Breast epithelium (tissue), 4 donors: ENCODE measurements around the gene ASS1. TPM values are rescaled to one million over a fixed set of nuclear protein-coding genes. Genes with fewer than 3 reads are reported as not detected.
A peak's percentile ranks its signal among the peaks of the same experiment; 100 is the strongest.

Experiments used
- DNase-seq, 2 donors: peaks; one replicate each; pipeline ENCODE4 v3.0.0-alpha.2; 2019; ENCODE audit warnings: low spot score in 2 of 2
- H3K27ac ChIP-seq, 2 donors: fragments of 200-600 bp; sonication (generic) in 1 of 2; one replicate each; pipeline ENCODE4 v1.5.1; 2016 to 2019; ENCODE audit warnings: mild to moderate bottlenecking in 1 of 2
- H3K27me3 ChIP-seq, 2 donors: fragments of 200-600 bp; sonication (generic) in 1 of 2; one replicate each; pipeline versions ENCODE4 v1.5.1 to v1.6.0; 2017 to 2019; ENCODE audit warnings: control low read depth in 1 of 2, mild to moderate bottlenecking in 1 of 2
- H3K36me3 ChIP-seq: fragments of 200-600 bp; one replicate; pipeline ENCODE4 v1.5.1; 2019
- H3K4me1 ChIP-seq, 2 donors: fragments of 200-600 bp; sonication (generic); one replicate each; pipeline ENCODE4 v1.5.1; 2016 to 2019; ENCODE audit warnings: control low read depth in 1 of 2
- H3K4me3 ChIP-seq, 3 donors: fragments of 200-600 bp; sonication (generic); 1 replicate in 2 of 3; 2 replicates in 1 of 3; pipeline ENCODE4 v1.5.1; 2016 to 2019; ENCODE audit warnings: mild to moderate bottlenecking in 3 of 3, moderate library complexity in 2 of 3
- H3K9me3 ChIP-seq, 2 donors: fragments of 200-600 bp; sonication (generic) in 1 of 2; one replicate each; pipeline ENCODE4 v1.5.1; 2016 to 2019; ENCODE audit warnings: control low read depth in 1 of 2
- CTCF ChIP-seq, 3 donors: fragments of 450-650 bp; IDR thresholded peaks; one replicate each; pipeline ENCODE4 v1.5.1; 2016 to 2017; ENCODE audit warnings: antibody characterized with exemption in 3 of 3, mild to moderate bottlenecking in 3 of 3, moderate library complexity in 3 of 3
- POLR2A ChIP-seq: fragments of 450-650 bp; IDR thresholded peaks from one replicate; pipeline ENCODE4 v1.6.1; 2016; ENCODE audit warnings: antibody characterized with exemption, mild to moderate bottlenecking, moderate library complexity
- POLR2AphosphoS5 ChIP-seq, 3 donors: sonication (generic); formaldehyde crosslinking; IDR thresholded peaks; one replicate each; pipeline ENCODE4 v1.6.1; 2017; ENCODE audit warnings: antibody characterized with exemption in 3 of 3
- intact Hi-C: fragments of 100-400 bp; cut with DNase I; formaldehyde crosslinking; loops from one replicate; pipeline ENCODE4 v1.15.1; 2023; ENCODE audit warnings: low total_unique reads
- total RNA-seq, 3 donors: library from RNA; depleted of rRNA; stranded (reverse); fragments of >200 nt; gene quantifications; one replicate each; pipeline ENCODE4 v1.1.0, GENCODE V29; 2016

ASS1 gene
- total RNA-seq, 3 donors from 2014 or later = 167 to 514 (median 190) TPM

- H3K9me3 ChIP-seq = peaks cover 16 to 17% of the 10 kb centered on the region in 2 donors
- no peaks in the 10 kb centered on the region for H3K36me3 ChIP-seq
- peaks cover 0 to 20% of the 10 kb centered on the region in 2 donors for H3K27me3 ChIP-seq
- TF ChIP-seq POLR2A (no peak), POLR2AphosphoS5 (IDR thresholded peaks at IDR 0.05) (no peak), CTCF (IDR thresholded peaks at IDR 0.05) (no peak)
- DNase-seq = no peak
- intact Hi-C loops = no loop called here
- H3K4me1 ChIP-seq = peaks cover 0 to 9% of the 10 kb centered on the region in 2 donors
- no peak overlapping the region for H3K27ac ChIP-seq
- H3K4me3 ChIP-seq = no peak overlapping the region
These were observed 7.6 kb upstream of the ASS1 start for GRCh38 chr9:130437011-130437789.

- H3K4me3 ChIP-seq = no peak overlapping the region
- intact Hi-C loops = no loop called here
- no peak overlapping the region for H3K27ac ChIP-seq
- no peaks in the 10 kb centered on the region for H3K36me3 ChIP-seq
- peaks cover 0 to 1% of the 10 kb centered on the region in 2 donors for H3K4me1 ChIP-seq
- H3K27me3 ChIP-seq = peaks cover 0 to 7% of the 10 kb centered on the region in 2 donors
- no peak for TF ChIP-seq POLR2A
- TF ChIP-seq POLR2AphosphoS5 (IDR thresholded peaks at IDR 0.05) = no peak
- no peak for TF ChIP-seq CTCF (IDR thresholded peaks at IDR 0.05)
- DNase-seq = no peak
- peaks cover 16 to 17% of the 10 kb centered on the region in 2 donors for H3K9me3 ChIP-seq
These were observed 6.3 kb upstream of the ASS1 start for GRCh38 chr9:130438382-130438981.

- intact Hi-C loops = no loop called here
- no peaks in the 10 kb centered on the region for H3K36me3 ChIP-seq
- peaks cover 16 to 17% of the 10 kb centered on the region in 2 donors for H3K9me3 ChIP-seq
- no peak overlapping the region for H3K27ac ChIP-seq
- TF ChIP-seq CTCF (IDR thresholded peaks at IDR 0.05) = no peak
- no peak for DNase-seq
- H3K4me1 ChIP-seq = peaks cover 6 to 8% of the 10 kb centered on the region in 2 donors
- no peaks in the 10 kb centered on the region for H3K27me3 ChIP-seq
- no peak overlapping the region for H3K4me3 ChIP-seq
These were observed 3.7 kb upstream of the ASS1 start for GRCh38 chr9:130441031-130441430.

GRCh38 chr9:130442746-130443455 is 1.9 kb upstream of the ASS1 start:
- no peak for TF ChIP-seq CTCF (IDR thresholded peaks at IDR 0.05)
- no peak for TF ChIP-seq POLR2AphosphoS5 (IDR thresholded peaks at IDR 0.05)
- TF ChIP-seq POLR2A = no peak
- Histone ChIP-seq H3K27me3 (no peaks in the 10 kb centered on the region), H3K36me3 (no peaks in the 10 kb centered on the region), H3K4me3 (no peak overlapping the region), H3K9me3 (peaks cover 16 to 17% of the 10 kb centered on the region in 2 donors), H3K27ac (no peak overlapping the region), H3K4me1 (peaks cover 17 to 20% of the 10 kb centered on the region in 2 donors)
- intact Hi-C loops = no loop called here
- no peak for DNase-seq

GRCh38 chr9:130443456-130443801 is 1.3 kb upstream of the ASS1 start:
- peaks cover 21 to 25% of the 10 kb centered on the region in 2 donors for H3K4me1 ChIP-seq
- no peak for TF ChIP-seq POLR2A
- no peak for TF ChIP-seq POLR2AphosphoS5 (IDR thresholded peaks at IDR 0.05)
- no peak for TF ChIP-seq CTCF (IDR thresholded peaks at IDR 0.05)
- DNase-seq = no peak
- intact Hi-C loops = no loop called here
- H3K36me3 ChIP-seq = no peaks in the 10 kb centered on the region
- peaks cover 16 to 17% of the 10 kb centered on the region in 2 donors for H3K9me3 ChIP-seq
- no peaks in the 10 kb centered on the region for H3K27me3 ChIP-seq
- peak overlapping the region in 1 of 2 donors; percentile 92 for H3K27ac ChIP-seq
- H3K4me3 ChIP-seq = no peak overlapping the region
